ENCODE measurements around the gene TRABD.

Gene TRABD

DNA sequence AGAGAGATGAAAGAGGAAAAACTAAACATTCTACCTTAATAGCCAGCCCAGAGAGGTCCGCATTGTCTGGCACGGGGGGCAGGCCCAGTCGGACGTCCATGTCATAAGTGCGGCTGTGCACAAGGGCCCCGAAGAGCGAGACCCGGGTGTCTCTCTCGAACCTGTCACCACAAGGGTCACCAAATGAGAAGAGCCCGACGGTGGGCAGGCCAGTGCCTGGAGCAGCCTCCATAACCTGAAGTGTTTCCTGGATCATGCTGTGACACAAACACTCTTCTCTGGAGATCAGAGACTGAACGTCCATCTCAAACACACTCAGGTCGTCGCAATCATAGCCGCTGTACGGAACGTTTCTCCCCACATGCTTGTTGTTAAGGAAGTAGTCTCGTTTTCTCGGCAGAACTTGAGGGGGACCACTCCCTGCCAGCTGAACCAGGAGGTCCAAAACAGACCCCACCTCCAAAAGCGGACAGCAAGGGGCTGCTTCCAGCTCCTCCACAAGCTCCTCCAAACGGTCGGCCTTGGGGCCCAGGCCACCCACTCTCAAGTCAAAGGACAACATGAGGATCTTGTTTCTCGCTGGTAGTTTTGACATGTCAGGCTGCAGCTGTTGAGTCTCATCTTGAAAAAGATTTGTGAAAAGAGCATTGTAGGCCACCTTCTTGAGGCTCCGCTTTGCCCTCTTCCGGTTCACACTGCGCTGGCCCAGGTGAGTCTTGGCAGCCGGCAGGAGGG lies 58.1 kb downstream of the TRABD start:
- TF ChIP-seq, protein P1, sequence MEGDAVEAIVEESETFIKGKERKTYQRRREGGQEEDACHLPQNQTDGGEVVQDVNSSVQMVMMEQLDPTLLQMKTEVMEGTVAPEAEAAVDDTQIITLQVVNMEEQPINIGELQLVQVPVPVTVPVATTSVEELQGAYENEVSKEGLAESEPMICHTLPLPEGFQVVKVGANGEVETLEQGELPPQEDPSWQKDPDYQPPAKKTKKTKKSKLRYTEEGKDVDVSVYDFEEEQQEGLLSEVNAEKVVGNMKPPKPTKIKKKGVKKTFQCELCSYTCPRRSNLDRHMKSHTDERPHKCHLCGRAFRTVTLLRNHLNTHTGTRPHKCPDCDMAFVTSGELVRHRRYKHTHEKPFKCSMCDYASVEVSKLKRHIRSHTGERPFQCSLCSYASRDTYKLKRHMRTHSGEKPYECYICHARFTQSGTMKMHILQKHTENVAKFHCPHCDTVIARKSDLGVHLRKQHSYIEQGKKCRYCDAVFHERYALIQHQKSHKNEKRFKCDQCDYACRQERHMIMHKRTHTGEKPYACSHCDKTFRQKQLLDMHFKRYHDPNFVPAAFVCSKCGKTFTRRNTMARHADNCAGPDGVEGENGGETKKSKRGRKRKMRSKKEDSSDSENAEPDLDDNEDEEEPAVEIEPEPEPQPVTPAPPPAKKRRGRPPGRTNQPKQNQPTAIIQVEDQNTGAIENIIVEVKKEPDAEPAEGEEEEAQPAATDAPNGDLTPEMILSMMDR (IDR thresholded peaks at IDR 0.05), result no peak
- TF ChIP-seq ZFX (IDR thresholded peaks at IDR 0.05; ENCODE audit: borderline replicate concordance), result no peak
- peak overlapping the region; percentile 92 for H3K27ac ChIP-seq

DNA sequence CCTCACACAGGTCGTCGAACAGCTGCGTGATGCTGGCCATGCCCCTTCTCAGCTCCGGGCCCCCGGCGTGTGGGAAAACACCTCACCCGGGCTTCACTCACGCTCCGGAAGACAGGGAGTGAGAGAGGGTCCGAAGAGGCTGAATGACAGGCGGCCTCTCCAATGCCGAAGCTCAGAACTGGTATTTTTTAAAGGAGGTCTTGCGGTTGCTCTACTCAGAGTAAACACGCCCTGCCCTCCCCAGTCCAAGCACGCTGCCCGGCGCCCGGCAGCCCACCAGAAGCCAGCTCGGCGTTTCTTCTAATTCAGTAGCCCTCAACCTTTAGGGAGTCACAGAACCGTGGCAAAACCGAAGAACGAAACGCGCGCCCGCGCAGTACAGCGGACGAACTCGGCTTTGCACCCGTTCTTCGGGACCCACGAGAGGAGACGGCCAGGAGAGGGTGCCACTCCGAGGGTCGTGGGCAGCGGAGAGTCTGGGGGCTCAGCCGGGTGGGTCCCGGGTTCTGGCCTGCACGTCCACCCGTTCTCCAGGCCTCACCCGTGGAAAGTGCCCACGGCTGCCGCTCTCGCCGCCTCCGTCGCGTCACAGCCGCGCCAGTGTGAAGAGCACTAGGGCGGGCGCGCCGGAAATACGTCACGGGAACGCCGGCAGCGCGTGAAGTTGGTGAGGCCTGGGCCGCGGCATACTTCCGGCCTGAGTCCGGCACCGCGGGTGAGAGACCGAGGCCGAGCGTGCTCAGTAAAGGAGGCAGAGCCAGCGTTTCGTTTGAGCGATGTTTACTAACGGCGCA lies 58.9 kb downstream of the TRABD start, which contains the start of gene TUBGCP6:
Gene TUBGCP6 (minus strand): TSS at position 604 of the 794 bp plus-strand sequence. CDS start 564 bp downstream, at position 40.
- peak within 1 kb of the TSS; percentile 92 for H3K27ac ChIP-seq
- no peak for TF ChIP-seq ZFX (IDR thresholded peaks at IDR 0.05; ENCODE audit: borderline replicate concordance)
- TF ChIP-seq, protein P1 (IDR thresholded peaks at IDR 0.05), result peak; percentile 14; the same call in 1 of the 2 replicates

DNA sequence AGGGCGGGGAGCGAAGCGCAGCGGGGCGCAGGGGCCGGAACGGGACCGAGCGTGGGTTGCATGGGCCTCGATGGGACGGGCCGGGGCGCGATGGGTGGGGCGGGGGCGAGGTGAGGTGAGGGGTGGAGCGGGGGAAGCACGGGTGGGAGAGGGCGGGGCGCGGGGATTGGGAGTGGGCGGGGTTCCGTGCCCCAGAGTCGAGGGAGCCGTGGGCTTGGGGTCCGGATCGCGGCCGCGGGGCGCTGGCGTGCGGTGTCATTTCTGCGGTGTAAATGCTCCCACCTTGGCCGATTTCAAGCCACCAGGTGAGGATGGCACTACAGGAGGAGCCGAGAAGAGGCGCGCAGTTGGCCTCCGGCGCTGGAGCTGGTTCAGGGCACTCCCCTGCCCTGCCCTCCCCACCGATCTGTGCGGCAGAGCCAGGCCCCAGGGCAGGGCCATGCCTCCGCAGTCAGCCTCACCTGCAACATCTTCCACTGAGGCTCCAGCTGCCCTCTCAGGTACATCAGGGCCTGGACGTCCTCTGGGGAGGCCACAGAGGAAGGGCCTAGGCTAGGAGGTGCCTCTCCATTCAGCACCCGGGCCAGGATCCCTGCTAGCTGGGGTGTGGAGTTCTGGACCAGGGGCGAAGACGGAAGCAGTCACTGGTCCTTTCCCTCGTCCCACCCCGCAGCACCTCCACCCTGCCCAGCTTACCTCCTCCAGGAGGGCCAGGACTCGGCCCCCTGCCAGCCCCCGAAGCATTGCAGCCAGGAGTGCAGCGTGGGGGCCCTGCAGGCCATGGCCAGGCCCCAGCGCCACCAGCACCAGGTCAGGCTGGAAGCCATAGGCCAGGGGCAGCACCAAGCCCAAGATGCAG lies 59.7 kb downstream of the TRABD start:
- H3K27ac ChIP-seq, result peak overlapping the region; percentile 92
- TF ChIP-seq, protein P1 (IDR thresholded peaks at IDR 0.05), result no peak
- no peak for TF ChIP-seq ZFX (IDR thresholded peaks at IDR 0.05; ENCODE audit: borderline replicate concordance)

DNA sequence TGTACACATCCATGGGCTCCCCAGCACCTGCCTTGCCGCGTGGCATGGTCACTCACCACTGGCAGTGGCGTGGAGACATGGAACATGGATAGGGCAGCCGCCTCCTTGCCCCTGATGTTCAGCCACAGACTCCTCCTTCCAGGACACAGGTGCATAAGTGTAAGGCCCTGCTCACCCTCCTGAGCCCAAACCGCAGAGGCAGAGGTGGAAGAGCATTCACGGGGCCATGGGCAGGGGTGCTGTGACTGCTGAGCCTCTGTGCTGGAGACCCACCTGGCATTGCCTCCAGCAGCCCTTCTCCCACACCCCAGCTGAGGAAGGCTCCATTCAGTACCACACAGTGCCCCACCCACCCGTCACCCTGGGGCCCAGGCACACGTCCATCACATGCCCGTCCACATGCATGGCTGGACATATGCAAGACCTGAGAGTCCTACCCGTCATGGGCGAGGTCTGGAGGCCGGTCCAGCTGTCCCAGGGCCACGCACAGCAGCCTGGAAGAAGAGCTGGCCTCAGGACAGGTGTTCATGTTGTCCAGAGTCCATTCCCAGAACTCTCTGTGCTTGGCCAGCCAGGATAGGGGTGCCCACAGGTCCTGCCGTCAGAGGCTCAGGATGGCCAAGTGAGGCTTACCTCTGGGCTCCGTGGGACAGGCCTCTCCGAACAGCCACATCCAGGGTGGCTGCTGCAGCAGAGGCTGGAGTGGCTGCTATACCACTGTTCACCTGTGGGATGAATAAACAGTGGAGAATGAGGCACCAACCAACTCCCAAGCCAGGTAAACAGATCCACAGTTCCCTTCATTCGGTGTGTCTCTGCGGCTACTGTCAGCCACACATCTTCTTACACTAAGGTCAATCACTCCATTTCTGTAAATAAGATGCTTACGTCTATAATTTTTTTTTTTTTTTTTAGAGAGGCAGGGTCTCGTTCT lies 60.8 kb downstream of the TRABD start:
- peak overlapping the region; percentile 92 for H3K27ac ChIP-seq
- TF ChIP-seq, protein P1 (IDR thresholded peaks at IDR 0.05), result peak; percentile 20
- no peak for TF ChIP-seq ZFX (IDR thresholded peaks at IDR 0.05; ENCODE audit: borderline replicate concordance)

DNA sequence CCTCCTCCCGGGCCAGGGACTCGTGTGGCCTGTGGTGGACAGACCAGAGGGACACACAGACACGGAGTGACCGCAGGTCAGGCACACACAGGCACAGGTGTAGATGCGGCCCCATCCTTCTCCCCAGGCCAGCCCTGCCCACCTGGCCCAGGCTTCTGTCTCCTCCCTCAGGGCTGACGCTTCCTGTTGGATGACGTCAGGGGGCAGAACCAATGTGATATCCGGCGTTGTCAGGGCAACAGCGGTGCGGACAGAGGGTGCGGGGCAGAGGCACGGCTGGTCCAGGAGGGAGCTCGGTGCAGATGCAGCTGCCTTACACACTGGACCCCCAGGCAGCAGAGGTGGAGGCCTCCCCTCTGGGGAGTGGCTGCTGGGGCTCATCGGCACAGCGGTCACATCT lies 62.0 kb downstream of the TRABD start:
- TF ChIP-seq, protein P1 (IDR thresholded peaks at IDR 0.05), result no peak
- TF ChIP-seq ZFX (IDR thresholded peaks at IDR 0.05; ENCODE audit: borderline replicate concordance), result no peak
- peak overlapping the region; percentile 92 for H3K27ac ChIP-seq

Data from 22Rv1 (cell line).